HG03571 (cell line): ENCODE data around the gene SLC25A13.
"Not testable (repeated sequence)": the region's sequence is repeated elsewhere in the genome, so short reads cannot be mapped to it uniquely, and the experiment has no call there.

Experiments used
- ATAC-seq: cut with Tn5 transposase; IDR thresholded peaks from one replicate; pipeline ENCODE4 v1.9.1; 2021; ENCODE audit not compliant: unreplicated experiment

Gene SLC25A13

DNA sequence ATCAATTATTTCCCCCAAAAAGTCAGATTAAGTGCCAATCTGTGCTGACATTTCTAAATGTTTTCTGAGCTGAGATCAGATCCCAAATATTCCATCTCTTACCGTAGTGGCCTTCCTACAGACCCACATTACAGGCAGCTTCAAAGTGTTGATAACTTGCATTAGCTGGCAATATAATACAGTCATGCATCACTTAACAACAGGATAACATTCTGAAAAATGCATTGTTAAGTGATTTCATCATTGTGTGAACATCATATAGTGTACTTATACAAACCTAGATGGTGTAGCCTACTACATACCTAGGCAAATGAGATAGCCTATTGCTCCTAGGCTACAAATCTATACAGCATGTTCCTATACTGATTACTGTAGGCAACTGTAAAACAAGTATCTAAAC, 22.4 kb downstream of the SLC25A13 start:
- no peak for ATAC-seq

DNA sequence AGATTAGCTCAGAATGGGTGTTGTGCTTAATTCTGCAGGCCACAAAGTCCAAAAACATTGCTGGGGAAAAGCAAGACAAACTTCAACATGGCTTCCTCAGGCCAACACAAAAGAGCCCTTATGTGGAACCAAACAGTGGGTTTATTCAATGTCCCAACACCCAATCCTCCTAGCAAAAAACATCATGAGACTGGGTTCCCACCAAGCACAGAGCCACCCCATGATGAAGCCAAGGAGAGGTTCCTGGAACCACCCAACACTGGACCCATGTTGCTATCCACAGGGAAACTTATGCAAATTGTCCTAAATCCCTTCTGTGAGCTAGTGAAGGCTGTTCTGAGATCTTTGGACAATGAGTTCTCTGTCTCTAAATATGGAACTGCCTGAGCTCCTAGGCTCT, 24.0 kb downstream of the SLC25A13 start:
- ATAC-seq: no peak

GRCh38 chr7:96297446-96297845, 24.5 kb downstream of the SLC25A13 start:
- not testable (repeated sequence) for ATAC-seq

GRCh38 chr7:96293911-96294310, 28.0 kb downstream of the SLC25A13 start:
- not testable (repeated sequence) for ATAC-seq

- no peak for ATAC-seq
These were observed 34.3 kb downstream of the SLC25A13 start for GRCh38 chr7:96287559-96287958.

GRCh38 chr7:96287132-96287531, 34.8 kb downstream of the SLC25A13 start:
- ATAC-seq: peak; percentile 42

GRCh38 chr7:96285579-96285978, 36.3 kb downstream of the SLC25A13 start:
- ATAC-seq: peak; percentile 75

DNA sequence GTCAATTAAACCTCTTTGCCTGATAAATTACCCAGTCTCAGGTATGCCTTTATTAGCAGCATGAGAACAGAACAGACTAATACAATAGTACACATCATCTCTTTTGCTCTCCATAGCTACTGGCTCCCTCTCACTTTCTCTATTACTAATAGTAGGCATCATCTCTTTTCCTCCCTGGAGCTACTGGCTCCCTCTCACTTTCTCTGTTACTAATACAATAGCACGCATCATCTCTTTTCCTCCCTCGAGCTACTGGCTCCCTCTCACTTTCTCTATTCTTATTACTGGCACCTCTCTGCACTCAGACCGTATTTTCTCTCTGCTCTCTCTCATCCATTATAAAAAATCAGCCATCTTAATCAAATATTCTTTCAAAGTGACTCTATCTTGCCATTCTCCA, 37.1 kb downstream of the SLC25A13 start:
- no peak for ATAC-seq

DNA sequence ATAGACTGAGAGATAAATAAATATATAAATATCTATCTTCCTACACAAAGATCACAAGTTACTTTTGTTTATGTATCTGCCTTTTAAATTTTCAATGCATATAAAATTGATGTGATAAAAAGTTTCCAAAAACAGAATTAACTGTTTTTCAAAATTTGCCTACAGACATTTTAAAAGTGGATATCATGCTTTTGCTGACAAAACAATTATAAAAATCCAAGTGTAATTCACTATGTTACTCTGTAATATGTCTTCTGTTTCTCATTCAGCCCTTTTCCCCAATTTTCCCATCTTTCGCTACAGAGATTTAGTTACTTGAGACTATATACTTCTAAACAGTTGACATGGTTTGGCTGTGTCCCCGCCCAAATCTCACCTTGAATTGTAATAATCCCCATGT, 37.7 kb downstream of the SLC25A13 start:
- no peak for ATAC-seq

DNA sequence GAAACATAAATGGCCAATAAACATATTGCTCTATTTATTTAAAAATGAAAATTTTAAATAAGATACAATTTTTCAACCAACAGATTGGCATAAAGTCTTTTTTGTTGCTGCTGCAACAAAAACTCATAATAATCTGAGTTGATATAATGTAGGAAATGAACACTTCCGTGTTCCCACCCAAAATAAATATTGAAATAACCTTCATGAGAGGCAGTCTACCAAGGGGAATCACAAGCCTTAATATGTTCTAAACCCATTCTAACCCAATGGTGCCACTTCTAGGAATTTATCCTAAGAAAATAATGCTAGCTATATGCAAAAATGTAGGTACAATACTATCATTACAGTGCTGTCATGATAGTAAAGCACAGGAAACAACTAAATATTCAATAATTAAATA, 39.1 kb downstream of the SLC25A13 start:
- no peak for ATAC-seq

- no peak for ATAC-seq
These were observed 44.0 kb downstream of the SLC25A13 start for GRCh38 chr7:96277921-96278320.

- ATAC-seq: no peak
These were observed 45.9 kb downstream of the SLC25A13 start for GRCh38 chr7:96276019-96276418.

DNA sequence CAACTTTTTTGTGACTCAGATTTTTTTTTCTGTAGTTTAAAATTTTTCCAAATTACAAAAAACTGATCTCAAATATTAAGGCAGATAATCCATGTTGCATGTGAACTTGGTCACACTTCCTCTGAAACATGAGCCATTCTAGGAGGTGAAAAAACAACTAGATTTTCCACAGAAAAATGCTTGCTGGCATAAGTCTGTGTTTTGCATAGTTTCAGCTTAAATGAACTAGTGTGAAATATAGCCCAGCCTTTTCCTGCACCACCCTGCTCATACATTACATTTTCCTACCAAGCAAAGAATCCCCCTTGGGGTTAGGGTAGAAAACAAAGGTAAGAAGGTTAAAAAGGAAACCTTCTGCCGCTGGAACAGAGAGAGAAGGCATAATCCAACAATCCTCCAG, 48.2 kb downstream of the SLC25A13 start:
- ATAC-seq: no peak

DNA sequence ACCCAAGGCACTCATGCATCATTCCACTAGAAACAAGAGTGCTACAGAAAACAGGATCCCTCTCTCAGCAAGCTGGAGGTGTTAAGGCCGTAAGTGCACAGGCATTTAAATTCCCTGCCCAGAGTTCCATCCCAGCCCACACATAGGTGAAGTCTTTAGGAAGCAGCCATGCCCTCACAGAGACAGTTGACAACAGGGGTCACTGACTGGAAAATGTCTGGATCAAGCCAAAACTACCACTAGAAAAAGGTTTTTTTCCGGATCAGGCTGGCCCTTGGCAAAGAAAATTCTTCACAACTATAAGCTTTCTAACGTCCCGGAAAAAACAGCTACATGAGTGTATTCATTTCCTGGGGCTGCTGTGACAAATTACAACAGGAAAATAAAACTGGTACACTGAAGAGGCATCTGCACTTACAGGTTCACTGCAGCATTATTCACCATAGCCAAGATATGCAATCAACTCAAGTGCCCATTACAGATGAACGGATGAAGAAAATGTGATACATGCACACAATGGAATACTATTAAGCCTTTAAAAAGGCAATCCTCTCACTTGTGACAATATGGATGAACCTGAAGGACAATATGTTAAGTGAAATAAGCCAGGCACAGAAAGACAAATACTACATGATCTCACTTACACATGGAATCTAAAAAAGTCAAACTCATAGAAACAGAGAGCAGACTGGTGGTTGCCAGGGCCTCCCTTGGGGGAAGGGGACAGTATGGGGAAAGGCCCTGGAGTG, 52.5 kb downstream of the SLC25A13 start:
- ATAC-seq: no peak

GRCh38 chr7:96266580-96266979, 55.3 kb downstream of the SLC25A13 start:
- no peak for ATAC-seq

- ATAC-seq: no peak
These were observed 55.9 kb downstream of the SLC25A13 start for GRCh38 chr7:96266015-96266414.

GRCh38 chr7:96253964-96254363, 67.9 kb downstream of the SLC25A13 start:
- ATAC-seq: no peak

GRCh38 chr7:96253441-96253840, 68.5 kb downstream of the SLC25A13 start:
- no peak for ATAC-seq

GRCh38 chr7:96250776-96251361, 71.0 kb downstream of the SLC25A13 start:
- no peak for ATAC-seq

DNA sequence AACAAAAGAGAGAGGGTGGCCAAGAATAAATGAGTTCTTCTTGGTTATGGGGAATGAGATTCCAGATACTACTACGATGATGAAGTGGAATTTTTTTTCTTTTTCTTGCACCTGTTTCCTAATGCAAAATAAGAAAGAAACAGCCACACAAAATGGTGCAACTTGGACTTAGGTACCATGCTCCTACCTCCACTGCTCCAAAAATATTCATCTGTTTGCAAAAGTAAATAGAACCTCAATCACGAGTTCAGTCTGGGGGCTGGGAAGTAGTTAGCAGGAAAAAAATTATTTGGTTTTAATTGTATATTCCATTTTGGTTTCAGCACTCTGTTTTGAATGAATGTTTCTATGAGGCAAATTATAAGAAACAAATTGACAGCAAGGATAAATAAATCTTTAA, 73.5 kb downstream of the SLC25A13 start:
- no peak for ATAC-seq

DNA sequence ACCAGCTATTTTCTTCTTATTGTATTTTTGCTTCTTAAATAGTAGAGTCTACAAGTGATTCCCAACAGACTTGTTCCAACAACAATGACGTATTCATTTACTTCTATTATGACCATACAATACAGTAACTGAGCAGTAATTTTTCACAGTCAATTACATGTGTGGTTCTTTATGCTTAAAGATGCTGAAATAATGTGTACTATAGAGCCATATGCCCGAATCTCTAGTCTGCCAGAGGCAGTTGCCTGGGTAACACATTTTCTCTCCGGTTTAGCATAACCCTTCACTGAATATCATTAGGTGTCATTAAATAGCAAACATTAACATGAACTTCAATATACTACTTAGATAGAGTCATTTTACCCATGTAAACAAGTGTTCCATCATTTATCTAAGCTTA, 75.0 kb downstream of the SLC25A13 start:
- ATAC-seq: no peak

DNA sequence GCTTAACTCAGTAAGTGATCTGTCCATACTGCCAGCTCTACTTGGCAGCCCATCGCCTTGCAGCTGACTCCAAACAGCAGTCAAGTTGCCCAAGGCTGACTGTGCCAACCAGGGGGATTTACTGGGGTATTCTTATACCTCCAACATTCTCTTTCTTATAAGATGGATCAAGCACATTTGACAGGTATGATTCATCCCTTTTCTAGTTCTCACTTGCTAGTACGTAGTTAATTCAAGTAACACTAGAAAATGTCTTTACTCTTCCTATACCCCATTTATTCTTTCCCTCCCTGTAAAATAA, 77.0 kb downstream of the SLC25A13 start:
- ATAC-seq: no peak
